Nephron progenitor cell (in vitro differentiated cells): ENCODE data around the gene CFAP251.
A peak's percentile ranks its signal among the peaks of the same experiment; 100 is the strongest.

Experiments
- DNase-seq: peaks from one replicate; pipeline ENCODE4 v3.0.0; 2021
- H3K27ac Mint-ChIP-seq: 2 replicates; pipeline ENCODE4 v1.8.0; 2021; ENCODE audit warnings: mild to moderate bottlenecking, moderate library complexity, mixed read lengths
- H3K27me3 Mint-ChIP-seq: 2 replicates; pipeline ENCODE4 v1.8.0; 2021; ENCODE audit warnings: mild to moderate bottlenecking, low read depth, mixed read lengths; ENCODE audit not compliant: poor library complexity
- H3K36me3 Mint-ChIP-seq: 2 replicates; pipeline ENCODE4 v1.8.0; 2021; ENCODE audit warnings: low read depth, mixed read lengths
- H3K4me1 Mint-ChIP-seq: 2 replicates; pipeline ENCODE4 v1.8.0; 2021; ENCODE audit warnings: mixed read lengths
- H3K4me3 Mint-ChIP-seq: 2 replicates; pipeline ENCODE4 v1.8.0; 2021; ENCODE audit warnings: mild to moderate bottlenecking, moderate library complexity, mixed read lengths
- H3K9me3 Mint-ChIP-seq: 2 replicates; pipeline ENCODE4 v1.8.0; 2021; ENCODE audit warnings: mild to moderate bottlenecking, moderate library complexity, mixed read lengths
- TF ChIP-seq, protein P1 (sequence below): fragments of 200-600 bp; sonication (generic); IDR thresholded peaks from 2 replicates; pipeline ENCODE4 v1.5.0; 2021; ENCODE audit warnings: antibody characterized with exemption

CFAP251 gene

DNA sequence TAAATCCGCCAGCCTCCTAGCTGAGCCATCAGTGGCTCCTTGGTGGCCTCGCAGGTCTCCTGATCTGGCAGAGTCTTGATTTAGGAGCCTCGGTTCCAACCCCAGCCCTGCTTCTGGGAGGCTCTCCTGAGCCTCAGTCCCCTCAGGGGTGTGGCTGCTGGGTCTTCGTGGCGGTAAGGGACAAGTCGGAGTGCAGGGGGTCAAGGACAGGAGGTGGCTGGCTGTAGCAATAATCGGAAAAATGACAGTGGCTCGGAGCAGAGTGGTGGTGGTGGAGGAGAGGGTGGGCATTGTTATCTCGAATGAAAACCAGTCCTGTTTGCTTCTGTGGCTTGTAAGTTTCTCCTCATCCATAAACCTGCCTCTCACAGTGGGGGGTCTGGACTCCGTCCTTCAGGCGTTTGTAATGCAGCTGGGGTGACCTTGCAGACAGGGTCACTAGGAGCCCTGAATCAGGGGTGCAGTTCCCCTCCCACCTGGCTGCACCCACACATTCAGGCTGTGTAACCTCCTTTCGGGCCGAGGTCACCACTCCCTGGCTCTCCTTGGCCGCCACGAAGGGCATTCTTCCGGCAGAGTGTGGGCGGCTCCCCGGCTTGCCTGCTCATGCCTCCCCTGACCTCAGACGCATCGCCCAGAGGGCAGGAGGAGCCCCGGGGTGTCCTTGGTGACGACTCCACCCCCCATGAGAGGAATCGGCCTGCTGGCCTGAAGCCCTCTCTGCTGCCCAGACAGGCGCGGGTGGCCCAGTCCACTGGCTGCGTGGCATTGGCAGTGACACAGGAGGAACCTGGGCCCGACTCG lies 111.4 kb downstream of the CFAP251 start:
- no peaks in the 10 kb centered on the region for H3K27me3 Mint-ChIP-seq
- peaks cover 25% of the 10 kb centered on the region for H3K36me3 Mint-ChIP-seq
- H3K9me3 Mint-ChIP-seq = no peaks in the 10 kb centered on the region
- H3K27ac Mint-ChIP-seq = peak overlapping the region; percentile 36
- H3K4me3 Mint-ChIP-seq = no peak overlapping the region
- TF ChIP-seq, protein P1, sequence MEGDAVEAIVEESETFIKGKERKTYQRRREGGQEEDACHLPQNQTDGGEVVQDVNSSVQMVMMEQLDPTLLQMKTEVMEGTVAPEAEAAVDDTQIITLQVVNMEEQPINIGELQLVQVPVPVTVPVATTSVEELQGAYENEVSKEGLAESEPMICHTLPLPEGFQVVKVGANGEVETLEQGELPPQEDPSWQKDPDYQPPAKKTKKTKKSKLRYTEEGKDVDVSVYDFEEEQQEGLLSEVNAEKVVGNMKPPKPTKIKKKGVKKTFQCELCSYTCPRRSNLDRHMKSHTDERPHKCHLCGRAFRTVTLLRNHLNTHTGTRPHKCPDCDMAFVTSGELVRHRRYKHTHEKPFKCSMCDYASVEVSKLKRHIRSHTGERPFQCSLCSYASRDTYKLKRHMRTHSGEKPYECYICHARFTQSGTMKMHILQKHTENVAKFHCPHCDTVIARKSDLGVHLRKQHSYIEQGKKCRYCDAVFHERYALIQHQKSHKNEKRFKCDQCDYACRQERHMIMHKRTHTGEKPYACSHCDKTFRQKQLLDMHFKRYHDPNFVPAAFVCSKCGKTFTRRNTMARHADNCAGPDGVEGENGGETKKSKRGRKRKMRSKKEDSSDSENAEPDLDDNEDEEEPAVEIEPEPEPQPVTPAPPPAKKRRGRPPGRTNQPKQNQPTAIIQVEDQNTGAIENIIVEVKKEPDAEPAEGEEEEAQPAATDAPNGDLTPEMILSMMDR = no peak
- DNase-seq = no peak
- H3K4me1 Mint-ChIP-seq = peaks cover 45% of the 10 kb centered on the region

DNA sequence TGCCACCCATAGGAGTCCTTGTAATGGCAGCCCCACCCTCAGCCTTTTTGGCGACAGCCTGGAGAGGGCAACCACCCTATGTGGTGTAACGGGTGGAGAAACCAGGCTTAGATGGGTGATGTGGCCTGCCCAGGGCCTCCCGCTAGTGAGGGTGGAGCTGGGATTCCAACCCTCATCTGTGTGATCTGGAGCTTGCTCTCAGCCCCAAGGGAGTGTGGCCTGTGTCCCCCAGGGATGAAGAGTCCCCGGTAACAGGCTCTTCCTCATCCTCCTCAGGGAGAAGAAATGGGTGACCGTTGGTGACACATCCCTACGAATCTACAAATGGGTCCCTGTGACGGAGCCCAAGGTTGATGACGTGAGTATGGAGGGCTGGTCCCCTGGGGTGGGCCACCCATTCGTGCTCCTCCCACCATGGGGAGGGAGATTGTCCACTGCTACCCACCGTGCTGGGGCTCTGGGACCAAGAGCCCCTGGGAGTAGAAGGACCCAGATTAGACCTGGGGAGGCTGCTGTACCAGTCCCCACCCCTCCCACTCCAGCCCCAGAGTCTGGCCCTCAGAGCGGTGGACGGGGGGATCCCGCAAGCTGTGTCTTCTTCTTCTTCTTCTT lies 112.1 kb downstream of the CFAP251 start:
- H3K4me3 Mint-ChIP-seq = no peak overlapping the region

DNA sequence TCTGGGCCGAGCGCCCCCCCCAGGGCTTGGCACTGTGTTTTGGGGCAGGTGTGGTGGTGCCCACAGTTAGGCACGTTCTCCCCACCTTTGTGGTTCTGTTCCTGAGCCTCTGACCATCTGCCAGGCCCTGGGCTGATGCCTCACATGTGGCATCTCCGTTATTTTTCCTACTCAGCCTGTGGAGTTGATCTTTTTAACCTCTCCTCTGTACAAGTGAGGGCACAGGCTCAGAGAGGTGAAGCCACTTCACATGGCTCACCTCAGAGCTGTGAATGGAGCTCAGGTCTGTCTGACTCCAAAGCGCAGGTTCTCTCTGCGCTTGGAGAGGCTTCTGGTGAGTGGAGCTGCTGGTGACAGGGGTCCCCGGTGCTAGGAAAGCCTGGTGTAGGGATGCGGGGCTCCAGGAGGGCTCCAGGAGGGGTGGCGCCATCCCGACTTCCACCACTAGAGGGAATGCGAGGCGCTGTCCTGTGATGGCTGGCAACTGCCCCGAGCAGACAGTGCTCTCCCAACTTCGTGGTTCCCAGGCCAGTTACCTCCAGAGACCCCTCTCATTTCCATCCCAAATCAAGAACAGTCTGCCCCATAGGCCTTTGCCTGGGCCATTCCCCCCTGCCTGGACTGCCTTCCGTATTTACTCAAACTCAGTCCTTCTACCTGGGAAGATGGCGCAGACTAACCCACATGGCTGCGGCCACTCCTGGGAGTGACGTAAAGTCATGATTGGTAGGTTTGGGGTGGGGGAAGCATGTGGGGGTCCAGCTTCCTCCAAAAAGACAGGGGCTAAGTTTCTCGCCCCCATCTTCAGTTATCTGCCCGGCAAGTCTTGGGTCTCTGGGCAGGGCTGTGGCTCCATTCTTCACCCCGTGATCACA lies 113.2 kb downstream of the CFAP251 start:
- Mint-ChIP-seq H3K27me3 (no peaks in the 10 kb centered on the region), H3K36me3 (peaks cover 39% of the 10 kb centered on the region), H3K4me1 (peaks cover 42% of the 10 kb centered on the region), H3K27ac (peak overlapping the region; percentile 80), H3K4me3 (no peak overlapping the region), H3K9me3 (no peaks in the 10 kb centered on the region)
- TF ChIP-seq, protein P1 = peak; percentile 77
- peak; percentile 76 for DNase-seq

More for the DNA sequence above, 112.1 kb downstream of the CFAP251 start:
- no peak for DNase-seq
- Mint-ChIP-seq H3K36me3 (peaks cover 29% of the 10 kb centered on the region), H3K27ac (no peak overlapping the region), H3K9me3 (no peaks in the 10 kb centered on the region), H3K4me1 (peaks cover 45% of the 10 kb centered on the region), H3K27me3 (no peaks in the 10 kb centered on the region)
- TF ChIP-seq, protein P1 = no peak

DNA sequence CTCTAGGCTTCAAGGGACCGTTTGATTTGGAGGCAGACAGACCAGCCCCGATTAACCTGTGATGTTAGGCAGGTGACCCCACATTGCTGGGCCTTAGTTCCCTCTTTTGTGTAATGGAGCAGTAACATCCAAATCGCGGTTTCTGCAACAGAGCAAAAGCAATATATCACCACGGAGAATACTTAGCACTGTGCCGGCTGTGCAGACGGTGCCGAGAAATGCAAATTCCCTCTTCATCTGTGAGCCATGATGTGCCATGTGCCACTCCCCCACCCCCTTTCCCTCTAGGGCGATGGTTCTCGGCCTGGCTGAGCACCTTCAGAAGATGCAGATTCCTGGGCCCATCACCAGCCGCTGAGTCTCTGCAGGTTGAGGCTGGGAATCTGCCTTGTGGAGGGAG lies 114.2 kb downstream of the CFAP251 start:
- no peak overlapping the region for H3K27ac Mint-ChIP-seq
- H3K9me3 Mint-ChIP-seq = no peaks in the 10 kb centered on the region
- no peak overlapping the region for H3K4me3 Mint-ChIP-seq
- peaks cover 47% of the 10 kb centered on the region for H3K36me3 Mint-ChIP-seq
- TF ChIP-seq, protein P1 = no peak
- H3K4me1 Mint-ChIP-seq = peaks cover 33% of the 10 kb centered on the region
- no peaks in the 10 kb centered on the region for H3K27me3 Mint-ChIP-seq
- DNase-seq = no peak

DNA sequence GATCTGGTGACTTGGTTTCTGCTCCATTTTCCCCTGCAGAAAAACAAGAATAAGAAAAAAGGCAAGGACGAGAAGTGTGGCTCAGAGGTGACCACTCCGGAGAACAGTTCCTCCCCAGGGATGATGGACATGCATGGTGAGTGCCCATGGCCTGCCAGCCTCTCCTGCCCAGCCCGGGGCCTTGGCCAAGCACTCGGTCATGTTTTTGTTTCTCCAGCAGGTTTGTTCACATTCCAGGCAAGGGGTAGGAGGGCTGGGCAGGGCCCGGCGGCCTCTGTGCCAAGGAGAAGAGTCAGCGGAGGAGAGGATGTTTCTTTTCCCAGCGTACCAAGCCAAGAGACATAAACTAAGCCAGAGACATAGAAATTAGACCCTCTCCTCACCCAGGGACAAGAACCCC lies 116.9 kb downstream of the CFAP251 start:
- no peak for DNase-seq
- no peaks in the 10 kb centered on the region for H3K9me3 Mint-ChIP-seq
- H3K27ac Mint-ChIP-seq = no peak overlapping the region
- peaks cover 61% of the 10 kb centered on the region for H3K36me3 Mint-ChIP-seq
- H3K4me1 Mint-ChIP-seq = peaks cover 8% of the 10 kb centered on the region
- no peak overlapping the region for H3K4me3 Mint-ChIP-seq
- TF ChIP-seq, protein P1 = no peak
- H3K27me3 Mint-ChIP-seq = no peaks in the 10 kb centered on the region
